Activated CD8-positive, alpha-beta memory T cell treated with anti-CD3 and anti-CD28 coated beads, Interleukin-2, amount 10 ng/mL, durations not matched to agents 7 days and 5 days (primary cell): Measurements from ENCODE around the gene THSD7B. TPM values are rescaled to one million over a fixed set of nuclear protein-coding genes. Genes with fewer than 3 reads are reported as not detected.
"Not testable (repeated sequence)": the region's sequence is repeated elsewhere in the genome, so short reads cannot be mapped to it uniquely, and the experiment has no call there.

Source experiments
- ATAC-seq: fragments of 150-1000 bp; cut with Tn5 transposase; one replicate; pipeline ENCODE4 v1.10.0; 2021; ENCODE audit warnings: moderate library complexity
- CTCF ChIA-PET: fragments of 350-600 bp; sonication (Branson Sonifier 250); formaldehyde crosslinking; loops from one replicate; lab custom pipeline; 2021; ENCODE audit warnings: antibody characterized with exemption; lab: Charles Lee
- DNase-seq: peaks from one replicate; pipeline ENCODE4 v3.0.0-alpha.2; 2020
- H3K27ac Mint-ChIP-seq: one replicate; pipeline ENCODE4 v1.8.0; 2021; ENCODE audit warnings: mild to moderate bottlenecking, mixed read lengths
- H3K27me3 Mint-ChIP-seq: one replicate; pipeline ENCODE4 v1.8.0; 2021; ENCODE audit warnings: mixed read lengths
- H3K36me3 Mint-ChIP-seq: one replicate; pipeline ENCODE4 v1.8.0; 2021; ENCODE audit warnings: mild to moderate bottlenecking, mixed read lengths
- H3K4me1 Mint-ChIP-seq: one replicate; pipeline ENCODE4 v1.8.0; 2021; ENCODE audit warnings: mixed read lengths
- H3K4me3 Mint-ChIP-seq: one replicate; pipeline ENCODE4 v1.8.0; 2021; ENCODE audit warnings: mild to moderate bottlenecking, moderate library complexity, mixed read lengths
- H3K9me3 Mint-ChIP-seq: one replicate; pipeline ENCODE4 v1.8.0; 2022; ENCODE audit warnings: low read depth, mixed read lengths
- total RNA-seq, 2 experiments: library from RNA; stranded (reverse); gene quantifications; one replicate each; pipeline ENCODE4 v1.2.3, GENCODE V29; 2021

Gene THSD7B
- total RNA-seq, 2 experiments from 2014 or later, result not detected

GRCh38 chr2:136919682-136920081 is 154.3 kb downstream of the THSD7B start:
- Mint-ChIP-seq H3K27me3 (no peaks in the 10 kb centered on the region), H3K36me3 (no peaks in the 10 kb centered on the region), H3K9me3 (peaks cover 2% of the 10 kb centered on the region), H3K27ac (no peak overlapping the region), H3K4me1 (no peaks in the 10 kb centered on the region), H3K4me3 (no peak overlapping the region)
- ATAC-seq, result no peak
- no peak for DNase-seq
- CTCF ChIA-PET, result no interaction called here

- ATAC-seq (no peak), DNase-seq (no peak)
- CTCF ChIA-PET, result no interaction called here
- Mint-ChIP-seq H3K27ac (no peak overlapping the region), H3K27me3 (no peaks in the 10 kb centered on the region), H3K4me1 (no peaks in the 10 kb centered on the region), H3K4me3 (no peak overlapping the region), H3K36me3 (no peaks in the 10 kb centered on the region), H3K9me3 (peaks cover 2% of the 10 kb centered on the region)
These were observed 155.4 kb downstream of the THSD7B start for GRCh38 chr2:136920652-136921333.

- DNase-seq (no peak), ATAC-seq (no peak)
- Mint-ChIP-seq H3K27me3 (peaks cover 2% of the 10 kb centered on the region), H3K4me3 (no peak overlapping the region), H3K9me3 (peaks cover 4% of the 10 kb centered on the region), H3K36me3 (no peaks in the 10 kb centered on the region), H3K4me1 (no peaks in the 10 kb centered on the region), H3K27ac (no peak overlapping the region)
- CTCF ChIA-PET, result no interaction called here
These were observed 161.8 kb downstream of the THSD7B start for GRCh38 chr2:136927156-136927555.

GRCh38 chr2:136929531-136929930 is 164.2 kb downstream of the THSD7B start:
- H3K36me3 Mint-ChIP-seq, result no peaks in the 10 kb centered on the region
- peaks cover 2% of the 10 kb centered on the region for H3K9me3 Mint-ChIP-seq
- H3K4me1 Mint-ChIP-seq, result no peaks in the 10 kb centered on the region
- no peak for DNase-seq
- CTCF ChIA-PET, result no interaction called here
- no peak overlapping the region for H3K27ac Mint-ChIP-seq
- ATAC-seq, result no peak
- H3K27me3 Mint-ChIP-seq, result peaks cover 2% of the 10 kb centered on the region
- H3K4me3 Mint-ChIP-seq, result no peak overlapping the region

- no peaks in the 10 kb centered on the region for H3K36me3 Mint-ChIP-seq
- DNase-seq, result no peak
These were observed 167.4 kb downstream of the THSD7B start for GRCh38 chr2:136932700-136933099.

GRCh38 chr2:136935119-136935518 is 169.8 kb downstream of the THSD7B start:
- no peak overlapping the region for H3K27ac Mint-ChIP-seq
- no peaks in the 10 kb centered on the region for H3K36me3 Mint-ChIP-seq
- DNase-seq, result no peak
- CTCF ChIA-PET, result no interaction called here
- no peak for ATAC-seq
- no peaks in the 10 kb centered on the region for H3K4me1 Mint-ChIP-seq
- H3K9me3 Mint-ChIP-seq, result no peaks in the 10 kb centered on the region
- no peaks in the 10 kb centered on the region for H3K27me3 Mint-ChIP-seq
- H3K4me3 Mint-ChIP-seq, result no peak overlapping the region

More at GRCh38 chr2:136932700-136933099, 167.4 kb downstream of the THSD7B start:
- H3K4me3 Mint-ChIP-seq, result no peak overlapping the region
- no peaks in the 10 kb centered on the region for H3K9me3 Mint-ChIP-seq
- no peak for ATAC-seq
- CTCF ChIA-PET, result no interaction called here
- H3K27ac Mint-ChIP-seq, result no peak overlapping the region
- no peaks in the 10 kb centered on the region for H3K4me1 Mint-ChIP-seq
- H3K27me3 Mint-ChIP-seq, result peaks cover 2% of the 10 kb centered on the region

GRCh38 chr2:136956050-136956449 is 190.7 kb downstream of the THSD7B start:
- Mint-ChIP-seq H3K27me3 (no peaks in the 10 kb centered on the region), H3K4me3 (no peak overlapping the region), H3K9me3 (no peaks in the 10 kb centered on the region), H3K27ac (no peak overlapping the region), H3K4me1 (no peaks in the 10 kb centered on the region), H3K36me3 (no peaks in the 10 kb centered on the region)
- DNase-seq, result no peak
- CTCF ChIA-PET, result no interaction called here
- ATAC-seq, result no peak

GRCh38 chr2:136957044-136957443 is 191.7 kb downstream of the THSD7B start:
- no peak overlapping the region for H3K4me3 Mint-ChIP-seq
- ATAC-seq (no peak), DNase-seq (no peak)
- no peaks in the 10 kb centered on the region for H3K4me1 Mint-ChIP-seq
- H3K27ac Mint-ChIP-seq, result no peak overlapping the region
- no peaks in the 10 kb centered on the region for H3K36me3 Mint-ChIP-seq
- CTCF ChIA-PET, result interaction anchor here (1.7 kb wide), 1 partner anchor 10 kb away, joined by 4 read pairs; no protein-coding TSS in a partner anchor
- no peaks in the 10 kb centered on the region for H3K9me3 Mint-ChIP-seq
- no peaks in the 10 kb centered on the region for H3K27me3 Mint-ChIP-seq

GRCh38 chr2:136962105-136962725 is 196.9 kb downstream of the THSD7B start:
- H3K4me3 Mint-ChIP-seq, result no peak overlapping the region

GRCh38 chr2:136966485-136966884 is 201.1 kb downstream of the THSD7B start:
- DNase-seq (no peak), ATAC-seq (no peak)
- no peaks in the 10 kb centered on the region for H3K36me3 Mint-ChIP-seq
- no peak overlapping the region for H3K4me3 Mint-ChIP-seq
- CTCF ChIA-PET, result no interaction called here
- H3K27me3 Mint-ChIP-seq, result no peaks in the 10 kb centered on the region
- no peak overlapping the region for H3K27ac Mint-ChIP-seq
- H3K4me1 Mint-ChIP-seq, result no peaks in the 10 kb centered on the region
- H3K9me3 Mint-ChIP-seq, result no peaks in the 10 kb centered on the region

More at GRCh38 chr2:136962105-136962725, 196.9 kb downstream of the THSD7B start:
- H3K4me1 Mint-ChIP-seq, result no peaks in the 10 kb centered on the region
- CTCF ChIA-PET, result interaction anchor here (0.7 kb wide), 1 partner anchor 17 kb away, joined by 4 read pairs; no protein-coding TSS in a partner anchor
- ATAC-seq (no peak), DNase-seq (no peak)
- H3K9me3 Mint-ChIP-seq, result no peaks in the 10 kb centered on the region
- no peak overlapping the region for H3K27ac Mint-ChIP-seq
- no peaks in the 10 kb centered on the region for H3K36me3 Mint-ChIP-seq
- no peaks in the 10 kb centered on the region for H3K27me3 Mint-ChIP-seq

GRCh38 chr2:136980303-136980702 is 215.0 kb downstream of the THSD7B start:
- Mint-ChIP-seq H3K27ac (no peak overlapping the region), H3K4me1 (no peaks in the 10 kb centered on the region), H3K27me3 (no peaks in the 10 kb centered on the region), H3K36me3 (no peaks in the 10 kb centered on the region), H3K9me3 (no peaks in the 10 kb centered on the region), H3K4me3 (no peak overlapping the region)
- ATAC-seq (no peak), DNase-seq (no peak)
- CTCF ChIA-PET, result no interaction called here

- CTCF ChIA-PET, H3K4me3 Mint-ChIP-seq, ATAC-seq, H3K27me3 Mint-ChIP-seq, H3K4me1 Mint-ChIP-seq, H3K27ac Mint-ChIP-seq, H3K9me3 Mint-ChIP-seq, DNase-seq, H3K36me3 Mint-ChIP-seq: not testable (repeated sequence)
These were observed 216.3 kb downstream of the THSD7B start for GRCh38 chr2:136981689-136982088.

- Mint-ChIP-seq H3K9me3 (no peaks in the 10 kb centered on the region), H3K27me3 (no peaks in the 10 kb centered on the region), H3K27ac (no peak overlapping the region), H3K36me3 (no peaks in the 10 kb centered on the region), H3K4me1 (no peaks in the 10 kb centered on the region), H3K4me3 (no peak overlapping the region)
- CTCF ChIA-PET, result no interaction called here
- DNase-seq (no peak), ATAC-seq (no peak)
These were observed 219.7 kb downstream of the THSD7B start for GRCh38 chr2:136985044-136985443.

GRCh38 chr2:136986605-136987221 is 221.4 kb downstream of the THSD7B start:
- no peaks in the 10 kb centered on the region for H3K4me1 Mint-ChIP-seq
- H3K36me3 Mint-ChIP-seq, result no peaks in the 10 kb centered on the region
- CTCF ChIA-PET, result no interaction called here
- no peaks in the 10 kb centered on the region for H3K9me3 Mint-ChIP-seq
- ATAC-seq, result no peak
- H3K27me3 Mint-ChIP-seq, result no peaks in the 10 kb centered on the region
- no peak overlapping the region for H3K27ac Mint-ChIP-seq
- DNase-seq, result no peak
- H3K4me3 Mint-ChIP-seq, result no peak overlapping the region
